HepG2 (cell line): Measurements from ENCODE around the gene OPA3. TPM values are rescaled to one million over a fixed set of nuclear protein-coding genes. Genes with fewer than 3 reads are reported as not detected.

ENCODE experiments used
- ATF2 ChIP-seq: sonication (generic); formaldehyde crosslinking; IDR thresholded peaks from 2 replicates; pipeline ENCODE4 v1.4.0; 2020; ENCODE audit warnings: missing genetic modification reagents
- EP300 ChIP-seq, 3 experiments: sonication (generic) in 1 of 3; formaldehyde crosslinking in 1 of 3; IDR thresholded peaks; 2 replicates each; pipeline versions ENCODE4 v1.5.1 to v1.6.1; 2011 to 2020; ENCODE audit warnings: low read depth in 2 of 3, low read length in 2 of 3, borderline replicate concordance in 1 of 3, improper control_type of control experiment in 1 of 3, mild to moderate bottlenecking in 1 of 3, missing genetic modification reagents in 1 of 3, moderate library complexity in 1 of 3
- NR2F6 ChIP-seq, 2 experiments: IDR thresholded peaks; 2 replicates each; pipeline ENCODE4 v1.6.1; 2016; ENCODE audit warnings: antibody characterized with exemption in 1 of 2, mild to moderate bottlenecking in 1 of 2
- PRDM15 ChIP-seq: sonication (generic); formaldehyde crosslinking; IDR thresholded peaks from 2 replicates; pipeline ENCODE4 v1.4.0; 2020; ENCODE audit warnings: missing genetic modification reagents
- RFX5 ChIP-seq: IDR thresholded peaks from 2 replicates; pipeline ENCODE4 v1.6.1; 2011; ENCODE audit warnings: low read depth, low read length, improper control_type of control experiment
- TBX3 ChIP-seq: fragments of 450-650 bp; IDR thresholded peaks from 2 replicates; pipeline ENCODE4 v1.6.1; 2017; ENCODE audit warnings: antibody characterized with exemption, mild to moderate bottlenecking, inconsistent platforms, borderline replicate concordance
- YEATS2 ChIP-seq: sonication (generic); formaldehyde crosslinking; IDR thresholded peaks from 2 replicates; pipeline ENCODE4 v1.4.0; 2020; ENCODE audit warnings: missing genetic modification reagents, borderline replicate concordance
- ZNF263 ChIP-seq: sonication (generic); formaldehyde crosslinking; IDR thresholded peaks from 2 replicates; pipeline ENCODE4 v1.4.0; 2020; ENCODE audit warnings: missing genetic modification reagents
- ZNF672 ChIP-seq: sonication (generic); formaldehyde crosslinking; IDR thresholded peaks from 2 replicates; pipeline ENCODE4 v1.8.1; 2022; ENCODE audit warnings: missing genetic modification reagents
- polyA plus RNA-seq, 8 experiments: library from polyadenylated mRNA; depleted of rRNA in 3 of 8; stranded (reverse) in 7 of 8; unstranded in 1 of 8; fragments of >200 nt; fragmentation: Illumina TruSeq in 4 of 8; extraction: Trizol in 4 of 8; gene quantifications; 2 replicates each; pipeline versions ENCODE4 v1.2.1 to v1.2.3, GENCODE V29; 2011 to 2016; ENCODE audit warnings: low read depth in 4 of 8, missing spikeins in 1 of 8, mixed read lengths in 1 of 8; ENCODE audit not compliant: insufficient read depth in 1 of 8
- total RNA-seq, 5 experiments: library from RNA; depleted of rRNA; stranded (reverse); fragments of >200 nt; fragmentation: Illumina TruSeq; extraction: Trizol; gene quantifications; 2 replicates each; pipeline ENCODE4 v1.2.3, GENCODE V29; 2016; ENCODE audit warnings: low read depth in 1 of 5
- TF ChIP-seq, protein P1 (sequence below): sonication (generic); formaldehyde crosslinking; IDR thresholded peaks from 2 replicates; pipeline ENCODE4 v1.5.1; 2020; ENCODE audit warnings: mild to moderate bottlenecking, missing genetic modification reagents, borderline replicate concordance
- TF ChIP-seq, protein P2 (sequence below): sonication (generic); formaldehyde crosslinking; IDR thresholded peaks from 2 replicates; pipeline ENCODE4 v1.8.1; 2022; ENCODE audit warnings: mild to moderate bottlenecking, missing genetic modification reagents
- TF ChIP-seq, protein P3 (sequence below): sonication (generic); formaldehyde crosslinking; conservative IDR thresholded peaks from 2 replicates; pipeline ENCODE4 v1.4.0; 2020; ENCODE audit warnings: missing genetic modification reagents

Gene OPA3
- total and polyA plus RNA-seq, 2 of the 13 experiments (the other 11 are each of a cell fraction or from before 2014, with no cell fraction given) = 8.3 to 17.7 TPM

- TF ChIP-seq, protein P1, sequence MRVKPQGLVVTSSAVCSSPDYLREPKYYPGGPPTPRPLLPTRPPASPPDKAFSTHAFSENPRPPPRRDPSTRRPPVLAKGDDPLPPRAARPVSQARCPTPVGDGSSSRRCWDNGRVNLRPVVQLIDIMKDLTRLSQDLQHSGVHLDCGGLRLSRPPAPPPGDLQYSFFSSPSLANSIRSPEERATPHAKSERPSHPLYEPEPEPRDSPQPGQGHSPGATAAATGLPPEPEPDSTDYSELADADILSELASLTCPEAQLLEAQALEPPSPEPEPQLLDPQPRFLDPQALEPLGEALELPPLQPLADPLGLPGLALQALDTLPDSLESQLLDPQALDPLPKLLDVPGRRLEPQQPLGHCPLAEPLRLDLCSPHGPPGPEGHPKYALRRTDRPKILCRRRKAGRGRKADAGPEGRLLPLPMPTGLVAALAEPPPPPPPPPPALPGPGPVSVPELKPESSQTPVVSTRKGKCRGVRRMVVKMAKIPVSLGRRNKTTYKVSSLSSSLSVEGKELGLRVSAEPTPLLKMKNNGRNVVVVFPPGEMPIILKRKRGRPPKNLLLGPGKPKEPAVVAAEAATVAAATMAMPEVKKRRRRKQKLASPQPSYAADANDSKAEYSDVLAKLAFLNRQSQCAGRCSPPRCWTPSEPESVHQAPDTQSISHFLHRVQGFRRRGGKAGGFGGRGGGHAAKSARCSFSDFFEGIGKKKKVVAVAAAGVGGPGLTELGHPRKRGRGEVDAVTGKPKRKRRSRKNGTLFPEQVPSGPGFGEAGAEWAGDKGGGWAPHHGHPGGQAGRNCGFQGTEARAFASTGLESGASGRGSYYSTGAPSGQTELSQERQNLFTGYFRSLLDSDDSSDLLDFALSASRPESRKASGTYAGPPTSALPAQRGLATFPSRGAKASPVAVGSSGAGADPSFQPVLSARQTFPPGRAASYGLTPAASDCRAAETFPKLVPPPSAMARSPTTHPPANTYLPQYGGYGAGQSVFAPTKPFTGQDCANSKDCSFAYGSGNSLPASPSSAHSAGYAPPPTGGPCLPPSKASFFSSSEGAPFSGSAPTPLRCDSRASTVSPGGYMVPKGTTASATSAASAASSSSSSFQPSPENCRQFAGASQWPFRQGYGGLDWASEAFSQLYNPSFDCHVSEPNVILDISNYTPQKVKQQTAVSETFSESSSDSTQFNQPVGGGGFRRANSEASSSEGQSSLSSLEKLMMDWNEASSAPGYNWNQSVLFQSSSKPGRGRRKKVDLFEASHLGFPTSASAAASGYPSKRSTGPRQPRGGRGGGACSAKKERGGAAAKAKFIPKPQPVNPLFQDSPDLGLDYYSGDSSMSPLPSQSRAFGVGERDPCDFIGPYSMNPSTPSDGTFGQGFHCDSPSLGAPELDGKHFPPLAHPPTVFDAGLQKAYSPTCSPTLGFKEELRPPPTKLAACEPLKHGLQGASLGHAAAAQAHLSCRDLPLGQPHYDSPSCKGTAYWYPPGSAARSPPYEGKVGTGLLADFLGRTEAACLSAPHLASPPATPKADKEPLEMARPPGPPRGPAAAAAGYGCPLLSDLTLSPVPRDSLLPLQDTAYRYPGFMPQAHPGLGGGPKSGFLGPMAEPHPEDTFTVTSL (CRISPR knock-in tag) = no peak
- TF ChIP-seq, protein P2, sequence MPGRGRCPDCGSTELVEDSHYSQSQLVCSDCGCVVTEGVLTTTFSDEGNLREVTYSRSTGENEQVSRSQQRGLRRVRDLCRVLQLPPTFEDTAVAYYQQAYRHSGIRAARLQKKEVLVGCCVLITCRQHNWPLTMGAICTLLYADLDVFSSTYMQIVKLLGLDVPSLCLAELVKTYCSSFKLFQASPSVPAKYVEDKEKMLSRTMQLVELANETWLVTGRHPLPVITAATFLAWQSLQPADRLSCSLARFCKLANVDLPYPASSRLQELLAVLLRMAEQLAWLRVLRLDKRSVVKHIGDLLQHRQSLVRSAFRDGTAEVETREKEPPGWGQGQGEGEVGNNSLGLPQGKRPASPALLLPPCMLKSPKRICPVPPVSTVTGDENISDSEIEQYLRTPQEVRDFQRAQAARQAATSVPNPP (CRISPR knock-in tag) = peak; percentile 100
- peak; percentile 13; the same call in 1 of the 2 replicates for TF ChIP-seq YEATS2
- 0 out of 2 replicates have a peak, but pooled peaks have one; percentile 43 for TF ChIP-seq TBX3
- peak; percentile 68 for TF ChIP-seq ATF2
- no peak for TF ChIP-seq ZNF263 (CRISPR knock-in tag)
- no peak for TF ChIP-seq ZNF672
- TF ChIP-seq, protein P3, sequence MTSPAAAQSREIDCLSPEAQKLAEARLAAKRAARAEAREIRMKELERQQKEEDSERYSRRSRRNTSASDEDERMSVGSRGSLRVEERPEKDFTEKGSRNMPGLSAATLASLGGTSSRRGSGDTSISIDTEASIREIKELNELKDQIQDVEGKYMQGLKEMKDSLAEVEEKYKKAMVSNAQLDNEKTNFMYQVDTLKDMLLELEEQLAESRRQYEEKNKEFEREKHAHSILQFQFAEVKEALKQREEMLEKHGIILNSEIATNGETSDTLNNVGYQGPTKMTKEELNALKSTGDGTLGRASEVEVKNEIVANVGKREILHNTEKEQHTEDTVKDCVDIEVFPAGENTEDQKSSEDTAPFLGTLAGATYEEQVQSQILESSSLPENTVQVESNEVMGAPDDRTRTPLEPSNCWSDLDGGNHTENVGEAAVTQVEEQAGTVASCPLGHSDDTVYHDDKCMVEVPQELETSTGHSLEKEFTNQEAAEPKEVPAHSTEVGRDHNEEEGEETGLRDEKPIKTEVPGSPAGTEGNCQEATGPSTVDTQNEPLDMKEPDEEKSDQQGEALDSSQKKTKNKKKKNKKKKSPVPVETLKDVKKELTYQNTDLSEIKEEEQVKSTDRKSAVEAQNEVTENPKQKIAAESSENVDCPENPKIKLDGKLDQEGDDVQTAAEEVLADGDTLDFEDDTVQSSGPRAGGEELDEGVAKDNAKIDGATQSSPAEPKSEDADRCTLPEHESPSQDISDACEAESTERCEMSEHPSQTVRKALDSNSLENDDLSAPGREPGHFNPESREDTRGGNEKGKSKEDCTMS = no peak
- TF ChIP-seq RFX5 = no peak
- TF ChIP-seq NR2F6 (IDR thresholded peaks at IDR 0.05) = no peak
- peak; percentile 30; the same call in 1 of the 2 replicates for TF ChIP-seq NR2F6 (CRISPR knock-in tag; IDR thresholded peaks at IDR 0.05)
- peak in 1 of 2 experiments; percentile 13; a peak in 1 of 4 replicates for TF ChIP-seq EP300 (IDR thresholded peaks at IDR 0.05; ENCODE audit: low read depth in 2 of 2, low read length in 2 of 2)
- TF ChIP-seq EP300 (CRISPR knock-in tag; IDR thresholded peaks at IDR 0.05; ENCODE audit: borderline replicate concordance) = no peak
- TF ChIP-seq PRDM15 (CRISPR knock-in tag) = peak; percentile 31; the same call in 1 of the 2 replicates
Observed at GRCh38 chr19:45478454-45479238, 106.0 kb downstream of the OPA3 start (continued).
